Measurements from ENCODE around the gene ZBTB3.
"Not testable (repeated sequence)": the region's sequence is repeated elsewhere in the genome, so short reads cannot be mapped to it uniquely, and the experiment has no call there.

The ZBTB3 gene

DNA sequence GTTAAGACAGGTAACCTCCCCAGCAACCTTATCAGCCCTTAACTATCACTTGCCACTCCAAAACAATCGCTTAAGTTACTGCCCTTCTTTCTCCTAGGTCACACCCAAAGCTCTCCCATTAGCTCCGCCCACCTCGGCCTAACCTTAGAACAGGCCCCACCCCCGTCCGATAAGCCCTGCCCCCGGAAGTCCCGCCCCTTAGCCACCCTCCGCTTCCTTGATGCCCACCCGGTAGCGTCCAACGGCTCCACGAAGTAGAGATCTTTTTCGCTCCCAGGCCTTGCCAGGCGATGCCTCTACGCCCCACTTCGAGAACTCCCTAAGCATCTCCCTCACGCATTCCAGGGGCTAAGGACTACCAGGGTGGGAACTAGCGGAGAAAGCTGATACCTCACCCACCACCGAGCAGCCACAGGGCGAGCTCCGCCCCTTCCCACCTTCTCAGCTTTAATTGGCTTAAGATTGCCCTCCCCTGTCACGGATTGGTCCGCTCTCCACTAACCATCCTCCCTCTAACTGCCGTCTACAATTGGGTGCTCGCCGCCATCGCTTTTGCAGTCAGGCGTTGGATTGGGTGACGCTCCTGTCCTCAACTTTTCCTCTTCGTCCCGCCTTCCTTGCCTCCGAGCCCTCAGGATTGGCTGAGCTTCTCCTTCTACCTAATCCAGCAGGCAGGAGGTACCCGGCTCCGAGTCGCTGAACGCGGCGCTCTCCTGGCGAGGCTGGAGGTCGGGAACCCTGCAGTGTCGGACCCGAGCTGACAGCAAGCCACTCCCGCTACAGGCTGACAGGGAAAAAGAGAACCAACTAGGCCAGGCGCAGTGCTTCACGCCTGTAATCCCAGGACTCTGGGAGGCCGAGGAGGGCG, at the start of gene ZBTB3:
TSS of gene ZBTB3 (minus strand) at position 425 of the 868 bp plus-strand sequence. CDS start 496 bp downstream, outside the sequence.
- DNase-seq (ENCODE audit: low read depth in 3 of 3, low spot score in 1 of 3): peak; percentile 89 to 94 (median 93)

DNA sequence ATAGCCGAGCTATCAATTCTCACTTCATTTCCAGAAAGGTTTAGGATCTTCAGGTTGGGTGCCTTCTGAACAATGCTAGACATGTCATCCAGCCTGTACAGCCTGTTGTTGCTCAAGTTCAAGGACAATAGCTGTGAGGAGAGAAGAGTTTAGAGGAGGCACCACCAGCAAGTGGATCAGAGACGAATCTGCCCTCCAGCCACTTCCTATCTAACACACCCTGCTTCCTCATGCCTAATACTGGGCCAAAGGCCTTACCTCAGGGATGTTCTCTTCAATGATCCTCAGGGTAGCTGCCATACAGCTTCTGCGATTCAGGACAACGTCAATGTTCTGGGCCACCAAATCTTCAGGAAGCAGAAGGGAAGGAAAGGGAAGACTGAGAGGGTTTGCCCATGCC, 47.1 kb upstream of the ZBTB3 start:
- no peak for DNase-seq (ENCODE audit: low read depth in 3 of 3, low spot score in 1 of 3)

DNA sequence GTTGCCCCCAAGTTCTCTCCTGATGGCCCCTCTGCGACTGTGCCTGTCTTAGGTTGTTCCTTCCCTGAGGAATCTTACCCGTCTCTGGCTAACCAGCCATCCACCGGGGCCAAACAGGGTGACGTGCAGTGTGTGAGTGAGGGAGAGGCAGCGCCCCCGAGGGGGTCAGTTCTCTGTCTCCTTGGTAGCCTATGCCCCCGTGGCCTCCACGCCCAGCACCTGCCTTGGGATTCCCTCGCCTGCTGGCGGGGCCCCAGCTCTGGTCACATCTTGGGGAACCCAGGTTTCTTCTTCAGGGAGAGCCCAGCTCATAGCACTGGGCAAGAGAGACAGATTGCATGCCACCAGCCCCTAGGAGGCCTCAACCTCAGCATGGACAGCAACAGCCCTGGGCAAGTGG, 45.5 kb upstream of the ZBTB3 start:
- DNase-seq (ENCODE audit: low read depth in 3 of 3, low spot score in 1 of 3): no peak

DNA sequence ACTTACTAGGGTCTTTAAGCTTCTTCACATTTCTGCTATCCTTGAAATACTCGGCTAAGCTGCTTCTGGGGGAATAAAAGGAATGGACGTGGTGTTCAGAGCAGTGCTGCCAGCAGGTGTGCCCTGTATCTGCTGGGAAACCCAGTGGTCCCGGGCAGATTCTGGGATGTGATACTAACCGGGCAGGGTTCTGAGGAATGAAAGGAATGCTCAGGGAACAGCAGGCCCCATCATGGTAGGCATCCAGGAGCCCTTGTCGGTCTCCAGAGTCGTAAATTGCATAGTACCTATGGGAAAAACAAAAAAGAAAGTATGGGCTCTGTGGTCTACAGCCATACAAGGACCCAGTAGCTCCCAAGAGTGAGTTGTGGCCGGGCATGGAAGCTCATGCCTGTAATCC, 42.3 kb upstream of the ZBTB3 start:
- DNase-seq (ENCODE audit: low read depth in 3 of 3, low spot score in 1 of 3): no peak

DNA sequence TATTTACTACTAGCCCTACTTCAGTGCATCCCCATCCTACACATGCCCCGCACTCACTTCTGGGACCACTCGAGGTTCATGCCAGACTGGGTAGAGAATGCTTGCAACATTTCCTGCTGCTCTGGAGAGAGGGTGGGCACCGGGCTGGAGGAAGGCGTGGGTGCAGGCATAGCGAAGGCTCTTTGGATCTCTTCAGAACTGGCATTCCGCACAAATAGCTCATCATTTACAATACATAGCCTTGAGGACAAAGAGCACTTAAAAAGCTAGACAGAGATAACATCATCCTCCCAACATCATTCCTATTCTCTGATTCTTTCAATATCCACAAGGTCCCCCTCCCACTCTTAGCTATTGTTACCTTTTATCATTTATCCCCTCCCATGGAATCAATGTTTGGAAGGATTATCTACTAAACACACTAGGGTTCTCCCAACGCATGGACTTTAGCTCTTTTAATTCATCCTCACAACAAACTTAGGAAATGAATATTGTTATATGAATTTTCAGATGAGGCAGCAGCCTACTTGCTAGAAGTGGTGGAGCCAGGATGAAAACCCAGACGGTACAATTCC, 40.3 kb upstream of the ZBTB3 start:
- no peak for DNase-seq (ENCODE audit: low read depth in 3 of 3, low spot score in 1 of 3)

DNA sequence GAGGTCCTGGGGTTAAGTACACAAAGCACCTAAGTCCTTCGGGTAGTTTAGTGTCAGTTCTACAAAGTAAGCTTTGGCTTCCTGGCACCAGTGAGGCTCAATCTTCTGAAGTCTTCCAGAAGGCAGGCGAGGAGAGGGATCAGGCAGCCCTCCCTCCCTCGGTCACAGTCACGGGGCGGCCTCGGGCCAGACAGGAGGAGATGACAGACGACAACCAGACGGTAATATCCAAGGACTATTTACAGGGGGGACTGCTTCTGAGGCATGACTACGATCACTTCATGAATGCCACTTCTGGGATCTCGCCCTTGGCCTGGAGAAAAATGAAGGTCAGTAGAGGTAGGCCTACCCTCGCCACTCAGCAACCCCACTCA, 38.2 kb upstream of the ZBTB3 start:
- DNase-seq (ENCODE audit: low read depth in 3 of 3, low spot score in 1 of 3): no peak

DNA sequence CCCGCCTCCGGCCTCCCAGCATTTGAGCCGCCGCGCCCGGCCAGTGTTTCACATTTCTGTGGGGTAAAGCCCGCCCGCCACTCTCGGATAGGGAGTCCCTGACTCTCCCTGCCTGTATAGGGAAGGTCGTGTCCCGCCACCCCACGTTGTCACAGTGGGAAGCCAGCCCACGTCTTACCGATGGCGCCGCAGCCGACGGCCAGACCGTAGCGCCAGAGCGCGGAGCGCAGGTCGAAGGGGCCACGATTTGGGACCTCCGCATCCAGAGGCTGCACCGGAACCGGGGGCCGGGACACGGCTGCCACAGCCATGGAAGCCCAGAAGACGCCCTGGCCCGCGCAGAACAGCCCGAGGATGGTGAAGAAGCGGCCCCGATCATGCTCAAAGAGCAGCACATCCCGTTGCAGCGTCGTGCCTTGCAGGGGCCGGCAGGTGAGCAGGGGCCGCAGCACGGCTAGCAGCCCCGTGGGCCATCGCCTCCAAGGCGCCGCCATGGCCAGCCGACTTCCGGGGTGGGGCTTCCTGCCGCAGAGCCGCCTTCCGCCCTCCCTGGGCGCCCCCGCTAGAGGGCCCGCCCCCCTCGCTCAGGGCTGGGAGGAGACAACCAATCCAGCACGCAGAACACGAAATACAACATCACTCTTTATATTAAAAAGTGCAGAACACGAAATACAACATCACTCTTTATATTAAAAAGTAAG, 37.7 kb upstream of the ZBTB3 start, which contains the start of gene TMEM223:
TSS of gene TMEM223 (minus strand) at position 506 of the 701 bp plus-strand sequence. CDS start at position 494, 12 bp downstream.
- peak; percentile 72 to 87 (median 73) for DNase-seq (ENCODE audit: low read depth in 3 of 3, low spot score in 1 of 3)

DNA sequence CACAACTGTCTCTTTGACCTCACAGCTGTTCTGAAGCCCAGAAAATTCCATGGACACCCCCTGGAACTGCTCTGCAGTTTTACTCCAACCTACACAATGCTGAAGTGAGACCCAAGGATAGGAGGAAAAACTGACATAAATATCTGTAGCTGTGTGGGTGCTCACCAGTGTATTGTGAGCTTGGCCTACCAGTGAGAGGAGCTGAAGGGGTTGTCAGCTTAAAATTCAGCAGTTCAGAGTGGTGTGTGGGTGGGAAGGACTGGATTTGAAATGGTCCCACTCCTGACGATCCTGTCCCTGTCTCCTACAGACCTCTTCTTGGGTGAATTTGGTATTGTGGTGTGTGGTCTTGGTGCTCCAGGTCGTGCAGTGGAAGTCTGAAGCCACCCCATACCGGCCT, 35.6 kb upstream of the ZBTB3 start:
- DNase-seq (ENCODE audit: low read depth in 3 of 3, low spot score in 1 of 3): no peak

DNA sequence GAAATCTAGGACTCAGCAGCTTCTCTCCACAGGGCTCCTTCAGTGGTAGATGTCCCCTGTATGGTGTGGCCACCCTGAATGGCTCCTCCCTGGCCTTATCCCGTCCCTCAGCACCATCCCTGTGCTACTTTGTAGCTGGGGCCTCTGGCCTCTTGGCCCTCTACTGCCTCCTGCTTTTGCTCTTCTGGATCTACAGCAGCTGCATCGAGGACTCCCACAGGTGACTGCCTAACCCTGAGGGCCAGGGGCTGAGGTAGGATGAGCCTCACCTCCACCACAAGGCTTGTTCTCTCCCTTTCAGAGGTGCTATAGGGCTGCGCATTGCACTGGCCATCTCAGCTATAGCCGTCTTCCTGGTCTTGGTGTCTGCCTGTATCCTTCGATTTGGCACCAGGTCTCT, 35.0 kb upstream of the ZBTB3 start:
- no peak for DNase-seq (ENCODE audit: low read depth in 3 of 3, low spot score in 1 of 3)

DNA sequence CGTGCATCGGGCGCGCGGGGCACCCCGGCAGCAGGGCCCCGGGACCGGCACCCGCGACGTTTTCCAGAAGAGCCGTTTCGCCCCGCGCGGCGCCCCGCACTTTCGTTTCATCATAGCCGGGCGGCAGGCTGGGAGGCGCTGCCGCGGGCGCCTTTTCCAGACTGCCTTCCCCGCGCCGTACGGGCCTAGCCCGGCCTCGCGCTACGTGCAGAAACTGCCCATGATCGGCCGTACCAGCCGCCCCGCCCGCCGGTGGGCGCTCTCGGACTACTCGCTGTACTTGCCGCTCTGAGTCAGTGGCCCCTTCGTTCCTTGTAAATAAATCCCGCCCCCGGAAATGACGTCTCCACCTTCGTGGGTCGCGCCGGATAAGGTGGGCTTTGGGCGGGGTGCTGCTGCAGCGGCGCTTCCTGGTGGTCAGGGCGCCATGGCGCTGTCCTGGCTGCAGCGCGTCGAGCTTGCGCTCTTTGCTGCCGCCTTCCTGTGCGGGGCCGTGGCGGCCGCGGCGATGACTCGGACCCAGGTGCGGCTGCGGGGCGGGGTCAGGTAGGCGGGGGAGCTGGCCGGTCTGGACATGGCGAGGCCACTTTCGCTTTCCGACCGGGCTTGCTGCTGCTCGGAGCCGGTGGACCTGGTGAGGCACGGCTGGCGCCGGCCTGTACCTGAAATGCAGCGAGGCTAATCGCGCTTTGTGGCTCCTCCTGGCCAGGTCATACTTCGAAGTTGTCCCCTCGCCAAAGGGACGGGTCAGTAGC, 33.2 kb upstream of the ZBTB3 start, which contains the start of gene TMEM179B:
TSS of gene TMEM179B (plus strand) at position 398 of the 755 bp plus-strand sequence. CDS start at position 428, 30 bp downstream.
- peak; percentile 91 to 94 (median 92) for DNase-seq (ENCODE audit: low read depth in 3 of 3, low spot score in 1 of 3)

DNA sequence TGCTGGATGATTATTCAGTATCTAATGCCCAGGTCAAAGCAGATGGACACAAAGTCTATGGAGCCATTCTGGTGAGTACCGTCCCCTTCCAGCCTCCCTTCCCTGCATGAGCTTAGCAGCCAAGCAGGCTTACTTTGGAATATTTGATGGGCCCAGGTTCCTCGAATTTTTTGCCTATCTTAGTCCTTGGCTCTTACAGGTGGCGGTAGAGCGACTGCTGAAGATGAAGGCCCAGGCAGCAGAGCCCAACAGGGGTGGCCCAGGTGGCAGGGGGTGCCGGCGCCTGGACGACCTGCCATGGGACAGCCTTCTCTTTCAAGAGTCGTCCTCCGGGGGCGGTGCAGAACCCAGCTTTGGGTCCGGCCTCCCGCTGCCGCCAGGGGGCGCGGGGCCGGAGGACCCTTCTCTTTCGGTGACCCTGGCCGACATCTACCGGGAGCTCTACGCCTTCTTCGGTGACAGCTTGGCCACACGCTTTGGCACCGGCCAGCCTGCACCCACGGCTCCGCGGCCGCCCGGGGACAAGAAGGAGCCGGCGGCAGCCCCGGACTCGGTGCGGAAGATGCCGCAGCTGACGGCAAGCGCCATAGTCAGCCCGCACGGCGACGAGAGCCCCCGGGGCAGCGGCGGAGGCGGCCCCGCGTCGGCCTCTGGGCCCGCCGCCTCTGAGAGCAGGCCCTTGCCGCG, 32.5 kb upstream of the ZBTB3 start:
- peak; percentile 59 to 72 (median 64) for DNase-seq (ENCODE audit: low read depth in 3 of 3, low spot score in 1 of 3)

DNA sequence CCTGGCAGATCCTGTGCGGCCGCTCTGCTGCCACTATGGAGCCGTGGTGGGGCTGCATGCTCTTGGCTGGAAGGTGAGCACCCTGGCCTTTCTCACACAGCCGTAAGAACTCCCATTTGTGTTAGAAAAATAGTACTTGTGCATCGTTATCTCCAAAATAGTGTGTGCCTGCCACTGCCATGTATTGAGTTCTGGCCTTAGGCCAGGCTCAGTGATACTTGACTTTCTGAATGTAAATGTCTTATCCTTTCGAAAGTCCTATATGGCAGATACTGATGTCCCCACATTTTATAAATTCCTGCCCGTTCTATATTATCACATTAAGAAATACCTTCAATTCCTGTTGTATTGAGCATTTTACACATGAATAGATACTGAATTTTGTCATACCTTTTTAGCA, 28.8 kb upstream of the ZBTB3 start:
- no peak for DNase-seq (ENCODE audit: low read depth in 3 of 3, low spot score in 1 of 3)

DNA sequence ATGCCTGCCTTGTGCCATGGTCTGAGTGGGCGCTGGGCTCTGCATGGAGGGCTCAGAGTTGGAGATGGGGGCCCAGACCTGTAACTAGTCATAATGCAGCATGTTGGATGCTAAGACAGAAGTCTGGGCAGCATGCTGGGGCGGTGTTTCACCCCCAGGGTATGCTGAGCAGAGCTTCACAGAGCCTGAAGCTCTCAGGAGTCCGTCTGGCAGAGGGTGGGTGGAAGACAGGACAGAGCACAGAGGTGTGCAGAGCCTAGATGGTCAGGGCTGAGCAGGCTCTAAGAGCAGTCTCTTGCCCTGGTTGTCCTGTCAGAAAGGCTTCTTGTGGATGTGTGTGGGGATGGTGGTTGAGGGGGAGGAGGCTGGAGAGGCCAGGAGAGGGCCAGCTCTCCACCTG, 24.5 kb upstream of the ZBTB3 start:
- DNase-seq (ENCODE audit: low read depth in 3 of 3, low spot score in 1 of 3): no peak

DNA sequence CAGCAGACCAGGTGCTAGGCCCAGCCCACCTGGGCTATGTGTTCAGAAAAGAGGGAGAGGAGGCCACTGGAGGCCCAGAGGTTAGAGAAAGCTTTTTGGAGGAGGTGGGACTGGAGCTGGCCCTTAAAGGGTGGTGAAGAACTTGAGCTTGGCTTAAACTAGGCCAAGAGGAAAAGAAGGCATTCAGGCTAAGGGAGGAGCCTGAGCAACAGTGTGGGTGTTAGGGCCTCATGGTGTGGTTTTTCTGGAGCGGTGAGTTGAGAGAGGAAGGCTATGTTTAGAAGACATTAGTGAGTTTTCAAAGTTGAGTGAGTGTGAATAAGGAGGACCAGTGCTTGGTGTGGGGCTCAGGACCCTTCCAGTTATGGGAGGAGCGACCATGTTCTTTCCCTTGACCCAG, 23.4 kb upstream of the ZBTB3 start:
- DNase-seq (ENCODE audit: low read depth in 3 of 3, low spot score in 1 of 3): no peak

DNA sequence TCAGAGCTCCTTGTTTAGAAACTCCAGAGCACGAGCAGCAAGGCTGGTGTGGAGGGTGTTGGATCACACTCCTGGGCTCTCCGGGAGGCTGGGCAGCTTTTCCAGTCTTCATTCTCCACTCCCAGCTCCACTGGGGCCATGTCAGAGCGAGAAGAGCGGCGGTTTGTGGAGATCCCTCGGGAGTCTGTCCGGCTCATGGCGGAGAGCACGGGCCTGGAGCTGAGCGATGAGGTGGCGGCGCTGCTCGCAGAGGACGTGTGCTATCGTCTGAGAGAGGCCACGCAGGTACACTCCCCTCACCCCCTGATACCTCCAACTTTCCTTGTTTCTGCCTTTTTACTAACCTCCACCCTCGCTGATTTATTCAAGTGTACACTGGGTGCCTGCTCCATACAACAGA, 21.7 kb upstream of the ZBTB3 start:
- no peak for DNase-seq (ENCODE audit: low read depth in 3 of 3, low spot score in 1 of 3)

DNA sequence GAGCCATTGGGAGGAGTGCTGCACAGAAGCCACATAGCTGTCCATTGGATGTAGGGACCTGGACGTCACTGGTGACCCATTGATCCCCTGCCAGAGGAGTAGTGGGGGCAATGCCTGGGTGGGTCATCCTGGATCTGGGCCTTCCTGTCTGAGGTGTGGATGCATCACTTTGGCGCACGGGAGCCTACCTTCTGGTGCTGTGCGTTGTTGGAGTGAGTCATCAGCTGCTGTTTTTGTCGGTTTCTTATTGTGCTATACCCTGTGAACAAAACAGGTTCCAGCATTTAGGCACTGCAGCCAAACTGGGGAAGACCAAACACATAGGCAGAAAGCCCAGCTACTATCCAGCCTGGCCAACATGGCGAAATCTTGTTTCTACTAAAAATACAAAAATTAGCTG, 20.4 kb upstream of the ZBTB3 start:
- no peak for DNase-seq (ENCODE audit: low read depth in 3 of 3, low spot score in 1 of 3)

DNA sequence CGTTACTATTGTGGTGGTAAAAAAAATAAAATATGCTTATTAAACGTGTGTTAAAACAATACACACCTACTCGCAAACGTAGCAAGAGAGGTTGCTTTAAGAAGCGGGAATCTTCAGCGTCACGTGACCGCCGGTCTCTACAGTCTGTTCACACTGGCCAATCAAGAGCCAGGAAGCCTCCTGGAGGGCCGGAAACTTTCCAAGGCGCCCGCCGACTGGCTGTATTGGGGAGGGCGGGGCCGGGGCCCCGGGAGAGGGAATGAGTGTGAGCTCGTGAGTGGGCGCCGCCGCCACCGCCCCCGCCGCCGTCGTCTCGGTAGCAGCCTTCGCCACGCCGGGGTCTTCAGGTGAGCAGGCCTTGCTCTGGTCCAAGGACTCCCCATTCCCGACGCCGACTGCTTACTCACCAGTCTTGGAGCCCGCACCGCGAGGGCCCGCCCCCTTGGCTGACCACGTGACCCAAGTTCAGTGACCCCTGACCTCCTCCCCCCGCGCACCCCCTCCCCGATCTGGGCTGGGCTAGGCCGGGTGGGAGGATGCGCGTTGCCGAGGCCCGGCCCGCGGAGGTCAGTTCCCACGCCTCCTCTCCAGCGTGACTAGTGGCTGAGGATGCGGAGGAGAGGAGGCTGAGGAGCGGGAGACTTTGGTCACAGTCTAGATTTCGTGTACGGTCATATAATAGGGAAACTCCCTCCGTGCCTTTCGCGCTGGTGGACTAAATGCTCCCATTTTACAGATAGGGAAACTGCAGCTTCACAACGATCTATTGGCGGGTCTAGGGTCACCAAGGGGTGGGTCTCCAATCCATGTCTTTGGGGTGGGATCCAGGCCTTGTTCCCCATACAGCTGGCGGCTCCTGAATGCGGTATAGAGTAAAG, 17.4 kb upstream of the ZBTB3 start, which contains the start of gene TAF6L:
TSS of gene TAF6L (plus strand) at position 253 of the 878 bp plus-strand sequence. CDS start 4,388 bp downstream, outside the sequence.
- DNase-seq (ENCODE audit: low read depth in 3 of 3, low spot score in 1 of 3): peak; percentile 74 to 89 (median 78)

DNA sequence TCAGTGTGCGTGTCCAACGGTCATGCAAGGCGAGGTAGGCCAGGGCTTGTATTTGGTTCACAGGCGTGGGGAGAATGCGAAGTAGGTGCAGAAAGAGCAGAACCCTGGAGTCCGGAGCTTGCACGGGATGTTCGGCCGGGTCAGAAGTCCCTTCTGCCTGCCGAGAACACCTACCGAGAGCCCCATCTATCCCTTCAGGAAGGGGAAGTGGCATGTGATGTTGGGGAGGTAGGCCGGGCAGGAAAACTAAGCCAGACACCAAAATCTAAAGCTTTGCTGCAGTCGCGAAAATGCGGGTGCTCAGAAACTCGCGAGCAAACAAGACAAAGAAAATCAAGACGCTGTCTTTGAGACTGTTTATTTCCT, 16.8 kb upstream of the ZBTB3 start:
- DNase-seq (ENCODE audit: low read depth in 3 of 3, low spot score in 1 of 3): no peak

DNA sequence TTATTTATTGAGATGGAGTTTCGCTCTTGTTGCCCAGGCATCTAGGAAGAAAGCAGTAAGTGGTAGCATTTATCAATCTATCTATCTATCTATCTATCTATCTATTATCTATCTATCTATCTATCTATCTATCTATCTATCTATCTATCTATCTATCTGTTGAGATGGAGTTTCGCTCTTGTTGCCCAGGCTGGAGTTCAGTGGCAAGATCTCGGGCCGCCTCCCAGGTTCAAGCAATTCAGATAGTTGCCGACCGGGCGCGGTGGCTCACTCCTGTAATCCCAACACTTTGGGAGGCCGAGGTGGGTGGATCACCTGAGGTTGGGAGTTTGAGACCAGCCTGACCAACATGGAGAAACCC, 6.9 kb upstream of the ZBTB3 start:
- DNase-seq (ENCODE audit: low read depth in 3 of 3, low spot score in 1 of 3): not testable (repeated sequence)

Measured in stimulated activated CD4-positive, alpha-beta T cell treated with anti-CD3 and anti-CD28 coated beads, TNF-alpha, amount 100 ng/mL, for 1 hour (primary cell).